Tibial nerve (tissue), 4 donors: ENCODE results near the gene MYO9B.

Experiments
- CTCF ChIP-seq, 5 experiments: fragments of 200-600 bp in 3 of 5; fragments of 450-650 bp in 2 of 5; sonication (generic) in 3 of 5; IDR thresholded peaks; one replicate each; pipeline ENCODE4 v1.5.1; 2016 to 2019; ENCODE audit warnings: antibody characterized with exemption in 5 of 5, mild to moderate bottlenecking in 3 of 5, moderate library complexity in 2 of 5
- EP300 ChIP-seq, 2 donors: sonication (generic); formaldehyde crosslinking; IDR thresholded peaks; one replicate each; pipeline ENCODE4 v1.6.1; 2017; ENCODE audit warnings: antibody characterized with exemption in 2 of 2, mild to moderate bottlenecking in 1 of 2
- POLR2A ChIP-seq, 2 donors: fragments of 450-650 bp; IDR thresholded peaks; one replicate each; pipeline ENCODE4 v1.6.1; 2017; ENCODE audit warnings: antibody characterized with exemption in 2 of 2, mild to moderate bottlenecking in 2 of 2, moderate library complexity in 2 of 2

- TF ChIP-seq CTCF (IDR thresholded peaks at IDR 0.05): no peak
- TF ChIP-seq EP300 (IDR thresholded peaks at IDR 0.05): no peak
- TF ChIP-seq POLR2A (IDR thresholded peaks at IDR 0.05): no peak
These were observed 4.8 kb downstream of the MYO9B start for GRCh38 chr19:17080440-17080801.
